HFF-Myc (cell line): Measurements from ENCODE around the gene MISP.
"Not testable (repeated sequence)": the region's sequence is repeated elsewhere in the genome, so short reads cannot be mapped to it uniquely, and the experiment has no call there.

ENCODE experiments used
- DNase-seq: peaks from one replicate; pipeline ENCODE4 v3.0.0-alpha.2; 2011; ENCODE audit warnings: low read depth; ENCODE audit errors: extremely low read depth
- H3K4me3 ChIP-seq: replicated peaks from 2 replicates; pipeline ENCODE4 v1.5.1; 2011; ENCODE audit warnings: low read depth, mild to moderate bottlenecking, control low read depth, low read length
- TF ChIP-seq, protein P1 (sequence below): IDR thresholded peaks from 2 replicates; pipeline ENCODE4 v1.5.1; 2012; ENCODE audit warnings: mild to moderate bottlenecking, low read depth, low read length, control low read depth; ENCODE audit errors: missing control alignments

Gene MISP

DNA sequence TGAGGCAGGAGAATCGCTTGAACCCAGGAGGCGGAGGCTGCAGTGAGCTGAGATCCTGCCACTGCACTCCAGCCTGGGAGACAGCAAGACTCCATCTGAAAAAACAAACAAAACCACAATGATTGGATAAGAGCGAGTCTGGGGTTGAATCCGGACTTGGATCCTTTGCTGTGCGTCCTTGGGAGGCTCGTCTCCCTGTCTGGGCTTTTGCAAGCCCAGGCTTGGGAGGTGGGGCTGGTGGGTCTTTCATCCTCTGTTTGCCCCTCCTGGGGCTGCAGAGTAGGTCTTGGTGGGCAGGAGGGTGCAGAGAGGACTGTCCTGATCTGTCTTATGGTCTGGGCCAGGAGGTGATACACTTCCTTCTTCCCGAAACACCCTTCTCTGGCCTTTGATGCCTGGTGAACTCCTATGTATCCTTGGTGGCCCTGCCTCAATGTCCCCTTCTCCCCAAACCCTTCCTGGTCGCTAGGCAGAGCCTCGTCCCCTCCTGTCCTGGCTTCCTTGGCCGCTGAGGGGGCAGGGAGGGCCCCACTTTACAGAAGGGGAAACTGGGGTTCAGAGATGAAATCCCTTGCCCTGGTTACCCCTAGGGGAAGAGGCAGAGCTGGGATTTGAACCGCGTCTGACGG, 25.3 kb upstream of the MISP start:
- TF ChIP-seq, protein P1, sequence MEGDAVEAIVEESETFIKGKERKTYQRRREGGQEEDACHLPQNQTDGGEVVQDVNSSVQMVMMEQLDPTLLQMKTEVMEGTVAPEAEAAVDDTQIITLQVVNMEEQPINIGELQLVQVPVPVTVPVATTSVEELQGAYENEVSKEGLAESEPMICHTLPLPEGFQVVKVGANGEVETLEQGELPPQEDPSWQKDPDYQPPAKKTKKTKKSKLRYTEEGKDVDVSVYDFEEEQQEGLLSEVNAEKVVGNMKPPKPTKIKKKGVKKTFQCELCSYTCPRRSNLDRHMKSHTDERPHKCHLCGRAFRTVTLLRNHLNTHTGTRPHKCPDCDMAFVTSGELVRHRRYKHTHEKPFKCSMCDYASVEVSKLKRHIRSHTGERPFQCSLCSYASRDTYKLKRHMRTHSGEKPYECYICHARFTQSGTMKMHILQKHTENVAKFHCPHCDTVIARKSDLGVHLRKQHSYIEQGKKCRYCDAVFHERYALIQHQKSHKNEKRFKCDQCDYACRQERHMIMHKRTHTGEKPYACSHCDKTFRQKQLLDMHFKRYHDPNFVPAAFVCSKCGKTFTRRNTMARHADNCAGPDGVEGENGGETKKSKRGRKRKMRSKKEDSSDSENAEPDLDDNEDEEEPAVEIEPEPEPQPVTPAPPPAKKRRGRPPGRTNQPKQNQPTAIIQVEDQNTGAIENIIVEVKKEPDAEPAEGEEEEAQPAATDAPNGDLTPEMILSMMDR = no peak
- no peak overlapping the region for H3K4me3 ChIP-seq
- DNase-seq = no peak

GRCh38 chr19:726993-727956, 23.6 kb upstream of the MISP start:
- TF ChIP-seq, protein P1 = no peak
- H3K4me3 ChIP-seq = no peak overlapping the region
- DNase-seq = no peak

- TF ChIP-seq, protein P1 = no peak
- no peak overlapping the region for H3K4me3 ChIP-seq
- DNase-seq = no peak
These were observed 22.9 kb upstream of the MISP start for GRCh38 chr19:728011-728410.

- not testable (repeated sequence) for H3K4me3 ChIP-seq, DNase-seq
These were observed 21.3 kb upstream of the MISP start for GRCh38 chr19:729564-729963.

GRCh38 chr19:729965-730668, 20.8 kb upstream of the MISP start:
- H3K4me3 ChIP-seq = no peak overlapping the region
- TF ChIP-seq, protein P1 = no peak
- DNase-seq = no peak

- no peak for DNase-seq
- TF ChIP-seq, protein P1 = no peak
- no peak overlapping the region for H3K4me3 ChIP-seq
These were observed 19.9 kb upstream of the MISP start for GRCh38 chr19:731000-731399.
